Measurements from ENCODE around the gene TRPC6. TPM values are rescaled to one million over a fixed set of nuclear protein-coding genes. Genes with fewer than 3 reads are reported as not detected.

TRPC6 gene
- total RNA-seq, 1 experiment from 2014 or later, result 1.3 TPM

GRCh38 chr11:101444851-101445250, 139.0 kb downstream of the TRPC6 start (continued):
- TF ChIP-seq ATF1 (CRISPR knock-in tag; IDR thresholded peaks at IDR 0.05) (no peak), CREB1 (CRISPR knock-in tag; IDR thresholded peaks at IDR 0.05) (no peak), CDX4 (CRISPR knock-in tag; IDR thresholded peaks at IDR 0.05; ENCODE audit: borderline replicate concordance) (no peak), GTF2I (CRISPR knock-in tag; conservative IDR thresholded peaks at IDR 0.05) (no peak), ZNF281 (CRISPR knock-in tag; IDR thresholded peaks at IDR 0.05) (no peak), FOXK1 (CRISPR knock-in tag; IDR thresholded peaks at IDR 0.05) (no peak), MYBL2 (CRISPR knock-in tag; IDR thresholded peaks at IDR 0.05) (no peak)

- Mint-ChIP-seq H3K36me3 (no peaks in the 10 kb centered on the region), H3K27ac (no peak overlapping the region), H3K27me3 (ENCODE audit: low read depth) (no peaks in the 10 kb centered on the region), H3K4me1 (no peaks in the 10 kb centered on the region), H3K9me3 (no peaks in the 10 kb centered on the region), H3K4me3 (no peak overlapping the region)
- ATAC-seq, result no peak
- ChIA-PET CTCF (no interaction called here), POLR2A (no interaction called here)
- TF ChIP-seq ATF3 (CRISPR knock-in tag; conservative IDR thresholded peaks at IDR 0.05) (no peak), KAT7 (CRISPR knock-in tag; IDR thresholded peaks at IDR 0.05; ENCODE audit: borderline replicate concordance) (no peak), NR1H2 (CRISPR knock-in tag; IDR thresholded peaks at IDR 0.05) (no peak), STAT6 (CRISPR knock-in tag; conservative IDR thresholded peaks at IDR 0.05; ENCODE audit: low read depth) (no peak), ATF1 (CRISPR knock-in tag; IDR thresholded peaks at IDR 0.05) (no peak), OVOL2 (CRISPR knock-in tag; IDR thresholded peaks at IDR 0.05; ENCODE audit: borderline replicate concordance) (no peak), MXD4 (CRISPR knock-in tag; IDR thresholded peaks at IDR 0.05; ENCODE audit: borderline replicate concordance) (no peak), ATF6 (CRISPR knock-in tag; IDR thresholded peaks at IDR 0.05) (no peak), TCF7 (CRISPR knock-in tag; IDR thresholded peaks at IDR 0.05; ENCODE audit: low read depth) (no peak), USF2 (CRISPR knock-in tag; IDR thresholded peaks at IDR 0.05) (no peak), JUN (CRISPR knock-in tag; IDR thresholded peaks at IDR 0.05) (no peak), FOXK1 (CRISPR knock-in tag; IDR thresholded peaks at IDR 0.05) (no peak), NFE2L1 (CRISPR knock-in tag; IDR thresholded peaks at IDR 0.05) (no peak), CDX4 (CRISPR knock-in tag; IDR thresholded peaks at IDR 0.05; ENCODE audit: borderline replicate concordance) (no peak), IRF1 (CRISPR knock-in tag; IDR thresholded peaks at IDR 0.05) (no peak)
- DNase-seq (ENCODE audit: low spot score), result no peak
These were observed 139.6 kb downstream of the TRPC6 start for GRCh38 chr11:101444164-101444563.

Measured in WTC11 (cell line).